Fibroblast of peridontal ligament (primary cell): Measurements from ENCODE around the gene GLIS1.

Experiments
- DNase-seq: peaks from one replicate; pipeline ENCODE4 v3.0.0-alpha.2; 2010; ENCODE audit errors: extremely low read depth

Gene GLIS1

DNA sequence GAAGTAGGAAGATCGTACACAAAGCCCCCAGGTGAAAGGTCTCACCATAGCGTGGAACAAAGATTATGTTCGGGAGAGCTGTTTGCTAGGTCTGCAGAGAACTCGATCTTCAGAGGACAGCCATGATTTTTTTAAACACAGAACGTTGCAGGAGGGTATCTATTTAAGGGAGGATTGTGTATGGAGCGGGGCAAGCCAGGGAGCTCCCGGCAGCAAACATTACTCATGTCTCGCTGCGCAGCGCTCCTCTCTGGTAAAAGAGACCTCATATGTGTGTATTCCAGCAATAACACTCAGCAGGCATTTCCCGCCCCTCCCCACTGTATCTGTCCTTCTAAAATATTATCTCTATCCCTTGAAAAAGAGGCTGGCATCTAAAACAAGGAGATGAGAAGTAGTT is 2.7 kb downstream of the GLIS1 start:
- DNase-seq = peak; percentile 74

- DNase-seq = peak; percentile 18
Measured at GRCh38 chr1:53735681-53736080, 3.3 kb downstream of the GLIS1 start.

DNA sequence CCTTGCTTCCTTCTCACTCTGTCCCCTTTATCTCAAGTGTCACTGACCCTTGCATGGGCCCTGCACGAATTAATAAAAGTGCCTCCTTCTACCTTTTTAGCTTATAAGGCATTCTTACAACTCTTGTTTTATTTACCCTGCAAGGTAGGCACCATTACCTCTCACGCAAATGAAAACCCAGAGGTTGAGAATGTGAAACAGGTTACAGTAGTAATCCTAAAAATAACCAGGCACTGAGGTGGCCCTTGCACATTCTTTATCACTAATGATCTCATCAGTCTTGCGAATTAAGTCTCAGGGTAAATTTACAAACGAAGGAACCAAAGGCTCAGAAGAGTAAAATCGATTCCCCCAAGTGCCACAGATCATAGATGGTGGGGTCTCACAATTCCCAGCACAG is 3.7 kb downstream of the GLIS1 start:
- peak; percentile 21 for DNase-seq

DNA sequence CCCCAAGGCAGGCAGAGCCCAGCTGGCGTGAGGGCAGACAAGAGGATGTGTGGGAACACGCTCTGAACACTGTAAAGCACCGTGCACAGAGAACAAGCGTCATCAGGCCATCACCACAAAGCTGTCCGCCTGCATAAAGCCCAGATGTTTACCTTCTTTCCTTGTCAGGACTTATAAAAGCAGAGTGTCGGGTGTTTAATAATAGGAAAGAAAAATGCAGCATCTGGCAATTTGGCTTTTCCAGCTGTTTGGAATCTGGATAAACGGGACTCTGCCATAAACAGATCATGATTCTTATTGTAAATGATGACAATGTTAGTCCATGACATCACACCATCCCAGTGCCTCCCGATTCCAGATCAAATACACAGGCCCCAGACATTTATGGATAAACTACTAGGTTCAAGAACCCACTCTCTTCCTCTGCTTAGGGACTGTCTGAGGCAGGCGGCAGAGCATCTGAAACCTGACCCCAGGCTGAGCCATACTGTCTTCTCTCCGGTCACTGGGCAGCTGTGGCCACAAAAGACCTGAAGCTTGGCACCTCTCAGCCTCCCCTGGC is 4.2 kb downstream of the GLIS1 start:
- DNase-seq = peak; percentile 74

DNA sequence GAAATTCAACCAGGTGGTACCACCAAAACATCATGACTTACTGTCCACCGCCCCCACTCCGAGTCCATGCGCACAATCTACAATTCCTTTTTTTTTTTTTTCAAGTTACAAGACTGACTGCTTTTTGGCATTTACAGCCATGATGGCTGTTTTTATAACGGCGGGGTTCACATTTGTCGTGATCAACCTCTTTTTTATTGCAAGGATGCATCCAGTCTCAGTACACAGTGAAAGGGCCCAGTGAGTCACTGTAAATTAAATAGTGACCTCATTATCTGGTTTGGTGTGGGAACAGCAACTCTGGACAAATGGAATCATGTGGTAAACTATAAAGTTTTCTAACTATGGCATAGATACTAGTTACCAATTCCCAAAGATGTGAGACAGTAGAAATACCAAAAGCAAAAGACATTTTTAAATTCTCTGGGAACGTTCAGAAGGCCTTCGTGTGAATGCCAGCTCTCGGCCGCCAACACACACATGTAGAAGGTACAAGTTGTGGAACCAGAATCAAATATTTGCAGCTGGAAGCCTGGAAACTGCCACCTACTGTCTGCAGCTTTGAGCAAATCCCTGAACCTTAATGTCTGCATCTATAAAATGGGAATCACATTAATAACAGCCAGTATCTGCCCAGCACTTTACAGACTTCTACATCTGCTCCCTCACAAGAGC is 4.9 kb downstream of the GLIS1 start:
- peak; percentile 80 for DNase-seq

- no peak for DNase-seq
Measured at GRCh38 chr1:53733447-53733931, 5.5 kb downstream of the GLIS1 start.

DNA sequence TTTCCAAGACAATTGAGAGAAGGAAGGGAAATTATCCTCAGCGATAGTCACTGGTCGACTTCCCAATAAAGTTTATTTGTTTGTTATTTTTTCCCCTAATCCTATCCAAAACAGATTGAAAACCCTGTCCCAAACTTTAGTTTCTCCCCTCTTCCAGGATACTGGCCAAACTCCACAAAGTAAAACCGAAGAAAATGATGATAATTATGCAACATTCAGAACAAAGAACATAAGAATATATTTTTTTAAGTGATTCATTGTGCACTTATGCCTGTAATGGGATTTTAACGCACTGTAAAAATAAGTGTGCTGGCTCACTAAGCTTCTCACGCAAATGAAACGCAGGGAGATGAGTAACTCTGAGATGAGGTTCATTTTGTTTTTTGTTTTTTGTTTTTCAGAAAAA is 6.0 kb downstream of the GLIS1 start:
- peak; percentile 96 for DNase-seq

DNA sequence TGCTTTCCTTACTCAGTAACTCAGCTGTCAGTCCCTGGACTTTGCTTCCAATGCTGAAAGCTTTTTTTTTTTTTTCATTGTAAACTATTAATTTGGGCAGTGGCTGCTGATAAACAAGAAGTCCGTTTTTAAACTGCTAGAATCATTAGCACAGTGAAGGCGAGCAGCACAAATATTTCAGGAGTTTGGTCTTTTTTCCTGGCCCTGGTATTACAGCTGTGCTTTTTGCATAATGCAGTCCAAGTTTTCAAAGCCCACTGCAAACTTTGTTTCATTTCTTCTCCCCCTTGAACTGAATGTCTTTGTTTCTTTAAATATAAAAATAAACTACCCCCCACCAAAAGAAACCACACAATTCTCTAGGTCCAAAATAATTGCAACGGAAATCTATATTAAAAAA is 6.6 kb downstream of the GLIS1 start:
- DNase-seq = peak; percentile 51

GRCh38 chr1:53731779-53732305 is 7.1 kb downstream of the GLIS1 start:
- peak; percentile 82 for DNase-seq

GRCh38 chr1:53731043-53731600 is 7.8 kb downstream of the GLIS1 start:
- DNase-seq = no peak

DNA sequence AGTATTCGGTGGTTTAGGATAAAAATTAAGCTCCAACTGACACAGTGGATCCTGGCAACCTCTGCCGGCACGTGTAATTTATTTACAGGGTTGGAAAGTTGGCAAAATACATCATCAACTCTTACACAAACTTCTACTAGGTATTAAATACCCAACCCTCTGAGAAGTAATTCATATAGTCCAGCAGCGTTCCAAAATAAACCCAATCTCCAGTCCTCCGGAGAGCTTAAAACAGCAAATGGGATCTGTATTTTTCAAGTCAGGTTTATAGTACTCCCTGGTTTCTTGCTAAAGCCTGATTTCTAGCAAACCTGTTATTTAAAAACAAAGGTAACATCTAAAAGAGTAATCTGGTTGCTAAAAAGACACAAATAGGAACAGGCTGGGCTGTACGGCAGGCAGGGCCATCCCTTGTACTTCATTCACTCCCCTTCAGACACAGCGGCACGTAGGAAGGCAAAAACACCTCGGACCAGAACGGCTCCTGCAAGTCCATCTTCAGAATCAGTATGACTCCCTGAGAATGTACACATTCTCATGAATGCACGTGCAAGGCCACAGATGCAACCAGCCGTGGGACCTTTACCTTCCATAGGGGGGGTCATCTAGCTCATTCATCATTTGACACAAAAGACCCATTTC is 8.6 kb downstream of the GLIS1 start:
- DNase-seq = peak; percentile 73

GRCh38 chr1:53729456-53730223 is 9.3 kb downstream of the GLIS1 start:
- peak; percentile 57 for DNase-seq

DNA sequence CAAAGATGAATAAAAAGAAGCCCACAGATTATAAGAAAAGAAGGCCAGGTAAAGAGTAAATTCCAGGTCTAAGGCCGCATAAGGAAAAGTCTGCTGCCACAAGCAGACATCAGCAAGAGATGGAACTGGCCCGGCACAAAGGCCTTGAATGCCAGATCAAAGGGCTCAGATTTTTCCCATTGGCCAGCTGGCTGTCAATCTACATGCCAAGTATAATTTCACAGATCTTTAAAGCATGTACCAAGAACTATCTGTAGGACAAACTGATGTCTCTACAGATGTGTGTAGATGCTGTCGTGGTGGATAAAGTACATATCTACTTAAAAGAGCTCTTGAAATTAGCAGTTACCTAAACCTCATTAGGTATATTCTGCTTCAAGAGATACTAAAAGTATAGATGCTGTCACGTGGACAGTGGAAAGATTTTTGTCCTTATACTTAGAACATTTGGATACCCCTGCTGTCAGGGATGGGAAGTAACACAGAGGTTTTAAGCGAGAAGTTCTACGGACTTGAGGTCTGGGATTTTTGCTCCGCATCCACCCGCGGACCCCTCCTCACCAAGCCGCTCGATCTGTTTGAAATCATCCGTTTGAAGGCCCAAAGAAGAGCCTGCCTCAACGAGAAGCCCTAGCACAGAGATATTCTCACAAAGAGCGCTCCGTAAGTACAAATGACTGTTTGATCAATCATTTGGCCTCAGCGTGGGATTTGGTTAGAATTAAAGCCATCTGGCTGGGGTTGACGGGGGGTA is 10.1 kb downstream of the GLIS1 start:
- peak; percentile 56 for DNase-seq

DNA sequence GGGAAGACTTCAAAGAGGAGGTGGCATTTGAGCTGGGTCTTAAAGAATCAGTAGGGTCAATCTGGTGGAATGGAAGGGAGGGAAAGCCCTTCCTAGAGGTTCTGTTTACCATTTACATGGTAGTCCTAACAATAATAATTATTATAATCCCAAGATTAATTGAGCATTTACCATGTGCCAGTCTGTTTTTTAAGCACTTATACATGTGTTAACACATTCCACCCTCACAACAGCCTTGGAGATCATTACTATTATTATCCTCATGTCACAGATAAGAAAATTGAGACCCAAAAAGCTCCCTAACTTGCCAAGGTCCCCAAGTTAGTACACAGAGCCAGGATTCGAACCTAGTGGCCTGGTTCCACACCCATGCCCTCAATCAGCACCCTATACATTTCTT is 10.8 kb downstream of the GLIS1 start:
- DNase-seq = no peak

DNA sequence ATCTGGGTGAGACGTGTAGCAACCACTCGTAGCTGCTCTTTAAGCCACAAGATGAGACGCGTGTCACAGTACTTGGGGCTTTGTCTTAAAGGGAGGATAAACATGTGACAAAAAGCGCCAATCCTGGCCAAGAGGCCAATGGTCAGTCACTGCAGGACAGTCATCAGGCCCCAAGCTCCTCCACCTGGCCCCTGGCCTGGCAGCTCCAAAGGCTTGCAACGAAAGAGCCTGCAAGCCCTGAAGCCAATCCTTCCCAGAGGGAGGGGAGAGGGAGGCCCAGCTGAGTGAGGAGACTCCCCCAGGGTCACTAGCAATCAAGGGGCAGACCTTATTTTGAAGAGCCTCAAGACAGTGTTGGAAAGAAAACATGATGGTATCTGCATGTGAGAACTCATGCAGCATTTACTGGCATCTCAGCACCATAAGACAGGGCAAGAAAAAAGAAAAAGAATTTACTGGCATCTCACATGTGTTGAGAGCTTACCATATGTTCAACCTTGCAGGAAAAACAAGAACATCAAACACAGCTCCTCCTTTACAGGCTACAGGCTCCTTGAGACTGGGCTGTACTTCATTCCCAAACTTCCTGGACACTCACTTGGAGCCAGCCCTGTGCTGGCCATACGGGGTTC is 11.4 kb downstream of the GLIS1 start:
- DNase-seq = no peak

- no peak for DNase-seq
Measured at GRCh38 chr1:53726009-53726600, 12.9 kb downstream of the GLIS1 start.

- peak; percentile 45 for DNase-seq
Measured at GRCh38 chr1:53725238-53725689, 13.7 kb downstream of the GLIS1 start.

DNA sequence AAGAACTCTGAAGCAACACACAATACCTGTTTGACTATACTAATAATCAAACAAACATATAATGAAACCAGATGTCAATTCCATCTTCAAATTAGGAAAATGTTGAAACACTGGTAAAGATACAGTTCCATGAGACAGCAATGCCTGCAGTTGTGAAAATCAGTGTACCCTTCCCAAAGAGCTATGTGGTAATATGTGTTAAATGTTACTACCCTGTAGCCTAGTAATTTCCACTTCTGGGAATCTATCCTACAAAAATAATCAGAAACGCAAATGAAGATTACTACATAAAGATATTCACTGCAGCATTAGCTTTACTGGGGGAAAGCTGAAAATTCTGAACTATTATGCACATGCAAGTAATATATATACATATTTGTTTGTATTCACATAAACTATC is 16.9 kb downstream of the GLIS1 start:
- peak; percentile 80 for DNase-seq

DNA sequence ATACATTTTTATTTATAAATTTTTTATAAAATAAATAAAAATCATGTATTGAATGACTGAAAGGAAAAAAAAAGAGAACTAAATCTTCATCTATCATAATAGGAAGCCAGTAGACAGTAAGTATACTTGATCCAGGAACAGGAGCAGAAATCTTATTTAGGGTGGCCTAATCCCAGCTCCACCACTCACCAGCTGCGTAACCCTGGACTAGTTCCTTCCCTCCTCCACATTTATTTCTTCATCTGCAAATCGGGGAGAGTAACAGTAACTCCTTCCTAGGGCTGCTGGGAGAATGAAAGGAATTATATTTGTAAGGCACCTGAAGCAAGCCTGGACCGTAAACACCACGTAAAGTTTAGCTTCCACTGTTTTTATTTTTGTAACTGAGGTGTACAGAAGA is 17.9 kb downstream of the GLIS1 start:
- DNase-seq = no peak

DNA sequence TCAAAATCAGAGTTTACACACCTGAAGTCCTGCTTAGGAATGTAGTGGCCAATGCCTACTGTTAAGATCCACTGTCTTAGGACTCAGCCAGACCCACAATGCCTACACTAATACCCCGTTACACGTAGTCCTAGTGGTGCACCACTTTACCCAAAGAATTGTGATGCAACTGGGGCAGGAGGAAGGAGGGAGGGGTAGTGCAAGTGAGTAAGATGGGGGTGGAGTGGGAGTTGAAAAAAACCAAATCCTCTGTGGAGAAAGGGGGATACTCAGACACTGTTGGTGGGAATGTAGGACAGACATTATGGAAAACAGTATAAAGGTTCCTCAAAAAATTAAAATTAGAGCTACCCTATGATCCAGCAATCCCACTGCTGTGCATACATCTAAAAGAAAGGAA is 19.5 kb downstream of the GLIS1 start:
- no peak for DNase-seq
